Measurements from ENCODE around the gene OXLD1.

Gene OXLD1

GRCh38 chr17:81666342-81667191, at the start of gene OXLD1, which contains the start of gene CCDC137:
Gene OXLD1, minus strand, starts transcription at chr17:81666605. Its CDS starts 28 bp downstream, at chr17:81666577.
Gene CCDC137, plus strand, starts transcription at chr17:81666737. Its CDS starts 30 bp downstream, at chr17:81666767.
- in situ Hi-C loops (cut with HindIII; ENCODE audit: low sequenced_read_pairs): no loop called here

- in situ Hi-C loops (cut with HindIII; ENCODE audit: low sequenced_read_pairs): no loop called here
These were observed 48.9 kb upstream of the OXLD1 start for GRCh38 chr17:81715107-81715871.

GRCh38 chr17:81714412-81715106, 48.2 kb upstream of the OXLD1 start:
- in situ Hi-C loops (cut with HindIII; ENCODE audit: low sequenced_read_pairs): no loop called here

GRCh38 chr17:81713556-81714411, 47.4 kb upstream of the OXLD1 start:
- in situ Hi-C loops (cut with HindIII; ENCODE audit: low sequenced_read_pairs): no loop called here

GRCh38 chr17:81713004-81713555, 46.7 kb upstream of the OXLD1 start:
- in situ Hi-C loops (cut with HindIII; ENCODE audit: low sequenced_read_pairs): no loop called here

GRCh38 chr17:81712468-81713003, 46.1 kb upstream of the OXLD1 start:
- in situ Hi-C loops (cut with HindIII; ENCODE audit: low sequenced_read_pairs): no loop called here

- in situ Hi-C loops (cut with HindIII; ENCODE audit: low sequenced_read_pairs): no loop called here
These were observed 45.5 kb upstream of the OXLD1 start, which contains the start of gene SLC25A10 for GRCh38 chr17:81711814-81712467. Gene SLC25A10, plus strand, starts transcription at chr17:81712284. Its CDS starts 143 bp downstream, at chr17:81712427.

GRCh38 chr17:81710514-81711308, 44.3 kb upstream of the OXLD1 start:
- in situ Hi-C loops (cut with HindIII; ENCODE audit: low sequenced_read_pairs): no loop called here

GRCh38 chr17:81708739-81709185, 42.4 kb upstream of the OXLD1 start:
- in situ Hi-C loops (cut with HindIII; ENCODE audit: low sequenced_read_pairs): no loop called here

GRCh38 chr17:81707725-81708646, 41.6 kb upstream of the OXLD1 start:
- in situ Hi-C loops (cut with HindIII; ENCODE audit: low sequenced_read_pairs): no loop called here

GRCh38 chr17:81706757-81707624, 40.6 kb upstream of the OXLD1 start:
- in situ Hi-C loops (cut with HindIII; ENCODE audit: low sequenced_read_pairs): no loop called here

- in situ Hi-C loops (cut with HindIII; ENCODE audit: low sequenced_read_pairs): no loop called here
These were observed 39.8 kb upstream of the OXLD1 start for GRCh38 chr17:81706232-81706611.

- in situ Hi-C loops (cut with HindIII; ENCODE audit: low sequenced_read_pairs): no loop called here
These were observed 39.3 kb upstream of the OXLD1 start for GRCh38 chr17:81705518-81706231.

- in situ Hi-C loops (cut with HindIII; ENCODE audit: low sequenced_read_pairs): no loop called here
These were observed 37.6 kb upstream of the OXLD1 start for GRCh38 chr17:81703747-81704654.
